IMR-90 (cell line): ENCODE data around the gene ATP8B3.

Experiments used
- BHLHE40 ChIP-seq: fragments of 150-350 bp; IDR thresholded peaks from 2 replicates; pipeline ENCODE4 v1.6.1; 2016; ENCODE audit warnings: mild to moderate bottlenecking, low read depth, low read length
- CTCF ChIP-seq: conservative IDR thresholded peaks from 2 replicates; pipeline ENCODE4 v1.5.1; 2012; ENCODE audit warnings: mild to moderate bottlenecking, low read depth, low read length, improper control_type of control experiment
- ELK1 ChIP-seq: fragments of 150-350 bp; IDR thresholded peaks from 2 replicates; pipeline ENCODE4 v1.6.1; 2016; ENCODE audit warnings: low read depth, mild to moderate bottlenecking, low read length, moderate library complexity, borderline replicate concordance
- MAFK ChIP-seq: IDR thresholded peaks from 2 replicates; pipeline ENCODE4 v1.6.1; 2012; ENCODE audit warnings: low read depth, low read length, improper control_type of control experiment
- MAZ ChIP-seq: IDR thresholded peaks from 2 replicates; pipeline ENCODE4 v1.6.1; 2012; ENCODE audit warnings: low read depth, mild to moderate bottlenecking, low read length, improper control_type of control experiment, moderate library complexity, borderline replicate concordance
- MXI1 ChIP-seq: IDR thresholded peaks from 2 replicates; pipeline ENCODE4 v1.6.1; 2012; ENCODE audit warnings: low read depth, mild to moderate bottlenecking, low read length, moderate library complexity, borderline replicate concordance
- POLR2A ChIP-seq: IDR thresholded peaks from 2 replicates; pipeline ENCODE4 v1.6.1; 2012; ENCODE audit warnings: mild to moderate bottlenecking, low read depth, low read length
- RAD21 ChIP-seq: IDR thresholded peaks from 2 replicates; pipeline ENCODE4 v1.6.1; 2012; ENCODE audit warnings: low read length, improper control_type of control experiment
- RCOR1 ChIP-seq: IDR thresholded peaks from 2 replicates; pipeline ENCODE4 v1.6.1; 2012; ENCODE audit warnings: mild to moderate bottlenecking, low read length, improper control_type of control experiment; ENCODE audit not compliant: insufficient replicate concordance
- RFX5 ChIP-seq: IDR thresholded peaks from 2 replicates; pipeline ENCODE4 v1.8.0; 2012; ENCODE audit warnings: low read depth, mild to moderate bottlenecking, low read length, moderate library complexity
- SMC3 ChIP-seq: fragments of 150-350 bp; IDR thresholded peaks from 2 replicates; pipeline ENCODE4 v1.6.1; 2016; ENCODE audit warnings: low read depth, mild to moderate bottlenecking, antibody characterized with exemption, low read length, moderate library complexity
- USF2 ChIP-seq: fragments of 150-350 bp; IDR thresholded peaks from 2 replicates; pipeline ENCODE4 v1.6.1; 2017; ENCODE audit warnings: mild to moderate bottlenecking, antibody characterized with exemption, low read length, low read depth

GRCh38 chr19:1787116-1787515 lies 25.0 kb downstream of the ATP8B3 start:
- no peak for TF ChIP-seq MAFK
- no peak for TF ChIP-seq CTCF
- TF ChIP-seq POLR2A, result no peak
- no peak for TF ChIP-seq MAZ
- no peak for TF ChIP-seq RAD21
- TF ChIP-seq BHLHE40, result no peak
- TF ChIP-seq MXI1, result no peak
- no peak for TF ChIP-seq RCOR1
- TF ChIP-seq RFX5, result no peak
- TF ChIP-seq USF2, result no peak
- no peak for TF ChIP-seq ELK1
- TF ChIP-seq SMC3, result no peak
